Endothelial cell (in vitro differentiated cells): ENCODE data around the gene PPP6R2. TPM values are rescaled to one million over a fixed set of nuclear protein-coding genes. Genes with fewer than 3 reads are reported as not detected.
A peak's percentile ranks its signal among the peaks of the same experiment; 100 is the strongest.

Source experiments
- DNase-seq: peaks from one replicate; pipeline ENCODE4 v3.0.0; 2021; ENCODE audit warnings: low spot score
- H3K27ac Mint-ChIP-seq: one replicate; pipeline ENCODE4 v1.8.0; 2021; ENCODE audit warnings: mixed read lengths, inconsistent platforms; ENCODE audit not compliant: unreplicated experiment
- H3K27me3 Mint-ChIP-seq: one replicate; pipeline ENCODE4 v1.8.0; 2021; ENCODE audit warnings: mild to moderate bottlenecking, moderate library complexity, mixed read lengths, inconsistent platforms; ENCODE audit not compliant: unreplicated experiment
- H3K36me3 Mint-ChIP-seq: one replicate; pipeline ENCODE4 v1.8.0; 2021; ENCODE audit warnings: mild to moderate bottlenecking, low read depth, mixed read lengths, inconsistent platforms; ENCODE audit not compliant: unreplicated experiment
- H3K4me1 Mint-ChIP-seq: one replicate; pipeline ENCODE4 v1.8.0; 2021; ENCODE audit warnings: mild to moderate bottlenecking, mixed read lengths, inconsistent platforms; ENCODE audit not compliant: unreplicated experiment
- H3K4me3 Mint-ChIP-seq: one replicate; pipeline ENCODE4 v1.8.0; 2021; ENCODE audit warnings: mild to moderate bottlenecking, mixed read lengths, inconsistent platforms; ENCODE audit not compliant: unreplicated experiment
- H3K9me3 Mint-ChIP-seq: one replicate; pipeline ENCODE4 v1.8.0; 2021; ENCODE audit warnings: mixed read lengths, inconsistent platforms; ENCODE audit not compliant: unreplicated experiment
- CTCF ChIP-seq: fragments of 200-600 bp; sonication (generic); IDR thresholded peaks from one replicate; pipeline ENCODE4 v1.5.0; 2021; ENCODE audit warnings: antibody characterized with exemption; ENCODE audit not compliant: unreplicated experiment
- total RNA-seq: library from RNA; stranded (reverse); fragmentation: NEBNext Ultra II Directional; extraction: Animal tissue kit (Norgen Biotek cat#: 25700); gene quantifications from one replicate; pipeline ENCODE4 v1.2.1, GENCODE V29; 2021; ENCODE audit not compliant: unreplicated experiment

Gene PPP6R2
- total RNA-seq, 1 donor from 2014 or later: 50.9 TPM

- H3K4me3 Mint-ChIP-seq: no peak overlapping the region
- H3K27me3 Mint-ChIP-seq: peaks cover 8% of the 10 kb centered on the region
- H3K9me3 Mint-ChIP-seq: no peaks in the 10 kb centered on the region
- no peaks in the 10 kb centered on the region for H3K36me3 Mint-ChIP-seq
- H3K4me1 Mint-ChIP-seq: peaks cover 7% of the 10 kb centered on the region
- peak; percentile 41 for DNase-seq
- no peak for TF ChIP-seq CTCF
- H3K27ac Mint-ChIP-seq: peak overlapping the region; percentile 57
Observed at GRCh38 chr22:50490531-50491308, 147.6 kb downstream of the PPP6R2 start.

Other genes starting within 250 kb of the PPP6R2 start
- gene PANX2, start 172.6 kb upstream of the PPP6R2 start, total RNA-seq: 0.87 TPM
- 33.1 TPM for gene TRABD, start 157.4 kb upstream of the PPP6R2 start, total RNA-seq
- 18.7 TPM for gene SELENOO, start 142.3 kb upstream of the PPP6R2 start, total RNA-seq
- gene TUBGCP6, start 98.3 kb upstream of the PPP6R2 start, total RNA-seq: 48.5 TPM
- 42.1 TPM for gene HDAC10, start 92.1 kb upstream of the PPP6R2 start, total RNA-seq
- 33.4 TPM for gene MAPK12, start 81.6 kb upstream of the PPP6R2 start, total RNA-seq
- gene MAPK11, start 72.9 kb upstream of the PPP6R2 start, total RNA-seq: 62.4 TPM
- gene PLXNB2, start 35.7 kb upstream of the PPP6R2 start, total RNA-seq: 96.5 TPM
- gene DENND6B, start 16.3 kb upstream of the PPP6R2 start, total RNA-seq: 3.6 TPM
- 76.7 TPM for gene SBF1, start 131.7 kb downstream of the PPP6R2 start, total RNA-seq
- 0.36 TPM for gene ADM2, start 138.2 kb downstream of the PPP6R2 start, total RNA-seq
- gene MIOX, start 143.5 kb downstream of the PPP6R2 start, total RNA-seq: not detected
- gene LMF2, start 164.4 kb downstream of the PPP6R2 start, total RNA-seq: 88.2 TPM
- gene NCAPH2, start 164.9 kb downstream of the PPP6R2 start, total RNA-seq: 40.9 TPM
- gene SCO2, start 182.3 kb downstream of the PPP6R2 start, total RNA-seq: 1.1 TPM
- gene TYMP, start 186.7 kb downstream of the PPP6R2 start, total RNA-seq: 6.3 TPM
- gene KLHDC7B, start 202.6 kb downstream of the PPP6R2 start, total RNA-seq: not detected
- gene SYCE3, start 219.6 kb downstream of the PPP6R2 start, total RNA-seq: not detected
- 89.0 TPM for gene CPT1B, start 235.1 kb downstream of the PPP6R2 start, total RNA-seq
- 94.6 TPM for gene CHKB, start 239.5 kb downstream of the PPP6R2 start, total RNA-seq